HG03095 (cell line): ENCODE results near the gene CLDN9.

Experiments used
- ATAC-seq: cut with Tn5 transposase; IDR thresholded peaks from one replicate; pipeline ENCODE4 v1.9.1; 2021; ENCODE audit warnings: moderate library complexity; ENCODE audit not compliant: unreplicated experiment

The CLDN9 gene

GRCh38 chr16:3012828-3013420, at the start of gene CLDN9:
Gene CLDN9 (plus strand): TSS chr16:3012923. CDS start chr16:3013363, 440 bp downstream.
- ATAC-seq: no peak

GRCh38 chr16:2963074-2963722, 49.5 kb upstream of the CLDN9 start:
- ATAC-seq: no peak

- no peak for ATAC-seq
Observed at GRCh38 chr16:2963723-2964474, 48.8 kb upstream of the CLDN9 start, which contains the start of gene KREMEN2. Gene KREMEN2 (plus strand): TSS chr16:2964275. CDS start chr16:2964521, 246 bp downstream.

- ATAC-seq: no peak
Observed at GRCh38 chr16:2964475-2965336, 48.0 kb upstream of the CLDN9 start.

- ATAC-seq: no peak
Observed at GRCh38 chr16:2966043-2966807, 46.5 kb upstream of the CLDN9 start.

- no peak for ATAC-seq
Observed at GRCh38 chr16:2966808-2967191, 45.9 kb upstream of the CLDN9 start.

GRCh38 chr16:2967211-2967631, 45.5 kb upstream of the CLDN9 start:
- ATAC-seq: no peak

GRCh38 chr16:2967721-2968161, 45.0 kb upstream of the CLDN9 start:
- no peak for ATAC-seq

- ATAC-seq: no peak
Observed at GRCh38 chr16:2968368-2968737, 44.4 kb upstream of the CLDN9 start.

- ATAC-seq: peak; percentile 59
Observed at GRCh38 chr16:2968738-2969544, 43.8 kb upstream of the CLDN9 start, which contains the start of gene PAQR4. Gene PAQR4 (plus strand): TSS chr16:2969348. CDS start chr16:2969675, 327 bp downstream.

- peak; percentile 31 for ATAC-seq
Observed at GRCh38 chr16:2969545-2970521, 42.9 kb upstream of the CLDN9 start.

- ATAC-seq: no peak
Observed at GRCh38 chr16:2970563-2970962, 42.2 kb upstream of the CLDN9 start.

GRCh38 chr16:2971134-2971984, 41.4 kb upstream of the CLDN9 start:
- ATAC-seq: no peak

GRCh38 chr16:2971985-2972784, 40.5 kb upstream of the CLDN9 start:
- no peak for ATAC-seq

- no peak for ATAC-seq
Observed at GRCh38 chr16:2973093-2973492, 39.6 kb upstream of the CLDN9 start.

GRCh38 chr16:2973605-2974318, 39.0 kb upstream of the CLDN9 start:
- ATAC-seq: no peak
